Adrenal gland (tissue), 5 donors: ENCODE measurements around the gene NEU3.

Source experiments
- POLR2A ChIP-seq, 2 donors: fragments of 450-650 bp; IDR thresholded peaks; one replicate each; pipeline ENCODE4 v1.6.1; 2017; ENCODE audit warnings: antibody characterized with exemption in 2 of 2, mild to moderate bottlenecking in 2 of 2, moderate library complexity in 1 of 2
- TF ChIP-seq, protein P1 (sequence below), 6 experiments: fragments of 450-650 bp in 4 of 6; fragments of 200-600 bp in 2 of 6; sonication (generic) in 1 of 6; IDR thresholded peaks; 1 replicate in 5 of 6; 2 replicates in 1 of 6; pipeline versions ENCODE4 v1.5.1 to v1.8.0; 2016 to 2021; ENCODE audit warnings: antibody characterized with exemption in 6 of 6, mild to moderate bottlenecking in 2 of 6, moderate library complexity in 1 of 6
- donor health status: DM: no; HTN: no; CAD: no.

DNA sequence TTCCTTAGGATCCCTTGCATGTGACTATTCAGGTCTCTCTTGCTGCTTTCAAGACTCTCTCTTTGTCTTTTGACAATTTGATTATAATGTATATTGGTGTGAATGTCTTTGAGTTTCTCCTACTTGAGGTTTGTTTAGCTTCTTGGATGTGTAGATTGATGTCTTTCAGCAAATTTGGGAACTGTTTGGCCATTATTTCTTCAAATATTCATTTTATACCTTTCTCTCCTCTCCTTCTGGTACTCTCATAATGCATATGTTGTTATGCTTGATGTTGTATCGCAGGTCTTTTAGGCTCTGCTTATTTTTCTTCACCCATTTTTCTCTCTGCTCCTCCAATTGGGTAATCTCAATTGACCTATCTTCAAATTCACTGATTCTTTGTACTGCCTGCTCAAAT is 63.7 kb downstream of the NEU3 start:
- TF ChIP-seq, protein P1, sequence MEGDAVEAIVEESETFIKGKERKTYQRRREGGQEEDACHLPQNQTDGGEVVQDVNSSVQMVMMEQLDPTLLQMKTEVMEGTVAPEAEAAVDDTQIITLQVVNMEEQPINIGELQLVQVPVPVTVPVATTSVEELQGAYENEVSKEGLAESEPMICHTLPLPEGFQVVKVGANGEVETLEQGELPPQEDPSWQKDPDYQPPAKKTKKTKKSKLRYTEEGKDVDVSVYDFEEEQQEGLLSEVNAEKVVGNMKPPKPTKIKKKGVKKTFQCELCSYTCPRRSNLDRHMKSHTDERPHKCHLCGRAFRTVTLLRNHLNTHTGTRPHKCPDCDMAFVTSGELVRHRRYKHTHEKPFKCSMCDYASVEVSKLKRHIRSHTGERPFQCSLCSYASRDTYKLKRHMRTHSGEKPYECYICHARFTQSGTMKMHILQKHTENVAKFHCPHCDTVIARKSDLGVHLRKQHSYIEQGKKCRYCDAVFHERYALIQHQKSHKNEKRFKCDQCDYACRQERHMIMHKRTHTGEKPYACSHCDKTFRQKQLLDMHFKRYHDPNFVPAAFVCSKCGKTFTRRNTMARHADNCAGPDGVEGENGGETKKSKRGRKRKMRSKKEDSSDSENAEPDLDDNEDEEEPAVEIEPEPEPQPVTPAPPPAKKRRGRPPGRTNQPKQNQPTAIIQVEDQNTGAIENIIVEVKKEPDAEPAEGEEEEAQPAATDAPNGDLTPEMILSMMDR (IDR thresholded peaks at IDR 0.05) = no peak
- no peak for TF ChIP-seq POLR2A (IDR thresholded peaks at IDR 0.05)
